Activated T-cell treated with anti-CD3 and anti-CD28 coated beads, Interleukin-2, amount 50 U/mL, for 4 hours (primary cell): ENCODE measurements around the gene TEX44. TPM values are rescaled to one million over a fixed set of nuclear protein-coding genes. Genes with fewer than 3 reads are reported as not detected.
A peak's percentile ranks its signal among the peaks of the same experiment; 100 is the strongest.
"Not testable (repeated sequence)": the region's sequence is repeated elsewhere in the genome, so short reads cannot be mapped to it uniquely, and the experiment has no call there.

Experiments used
- ATAC-seq, 2 donors: fragments of 200-7000 bp; cut with Tn5 transposase; one replicate each; pipeline ENCODE4 v1.10.0; 2021
- DNase-seq: peaks from one replicate; pipeline ENCODE4 v3.0.0-alpha.2; 2020
- H3K27me3 Mint-ChIP-seq: one replicate; pipeline ENCODE4 v1.8.0; 2021; ENCODE audit warnings: low read depth, mixed read lengths
- H3K36me3 Mint-ChIP-seq: one replicate; pipeline ENCODE4 v1.8.0; 2022; ENCODE audit warnings: mixed read lengths; ENCODE audit not compliant: insufficient read depth
- H3K4me1 Mint-ChIP-seq: one replicate; pipeline ENCODE4 v1.8.0; 2021; ENCODE audit warnings: low read depth, mixed read lengths
- H3K4me3 Mint-ChIP-seq: one replicate; pipeline ENCODE4 v1.8.0; 2021; ENCODE audit warnings: mild to moderate bottlenecking, moderate library complexity, mixed read lengths
- H3K9me3 Mint-ChIP-seq: one replicate; pipeline ENCODE4 v1.8.0; 2021; ENCODE audit warnings: mixed read lengths
- total RNA-seq, 3 donors: library from RNA; stranded (reverse); gene quantifications; one replicate each; pipeline ENCODE4 v1.2.1, GENCODE V29; 2021

TEX44 gene
- total RNA-seq, 3 donors from 2014 or later: not detected

GRCh38 chr2:231581328-231581727 lies 11.3 kb upstream of the TEX44 start:
- Mint-ChIP-seq H3K4me3 (no peak overlapping the region), H3K4me1 (no peaks in the 10 kb centered on the region), H3K27me3 (peaks cover 5% of the 10 kb centered on the region), H3K9me3 (peaks cover 5% of the 10 kb centered on the region), H3K36me3 (no peaks in the 10 kb centered on the region)
- DNase-seq (no peak), ATAC-seq (no peak)

DNA sequence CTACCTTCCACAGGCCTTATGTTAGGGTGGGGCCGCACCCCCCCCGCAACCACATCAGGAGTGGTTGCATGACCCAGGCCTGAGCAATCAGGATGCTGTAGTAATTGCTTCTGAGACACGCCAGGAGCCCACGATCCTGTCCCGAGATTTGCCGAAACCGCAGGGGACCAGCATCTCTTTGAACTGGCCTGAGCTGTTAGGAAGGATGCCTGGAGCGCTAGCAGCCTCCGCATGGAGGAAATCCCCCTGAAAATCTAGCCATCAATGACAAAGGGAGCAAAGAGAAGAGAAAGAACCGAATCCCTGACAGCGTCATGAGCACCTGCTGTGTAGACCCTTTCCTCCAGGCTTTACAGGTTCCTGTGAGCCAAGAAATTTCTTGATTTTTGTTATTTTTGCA lies 8.7 kb upstream of the TEX44 start:
- H3K4me1 Mint-ChIP-seq: no peaks in the 10 kb centered on the region
- ATAC-seq (no peak), DNase-seq (no peak)
- H3K36me3 Mint-ChIP-seq: no peaks in the 10 kb centered on the region
- H3K9me3 Mint-ChIP-seq: peaks cover 5% of the 10 kb centered on the region
- peaks cover 5% of the 10 kb centered on the region for H3K27me3 Mint-ChIP-seq
- no peak overlapping the region for H3K4me3 Mint-ChIP-seq

- H3K4me3 Mint-ChIP-seq, ATAC-seq, H3K9me3 Mint-ChIP-seq, H3K27me3 Mint-ChIP-seq, DNase-seq, H3K4me1 Mint-ChIP-seq, H3K36me3 Mint-ChIP-seq: not testable (repeated sequence)
Observed at GRCh38 chr2:231587744-231588143, 4.9 kb upstream of the TEX44 start.

GRCh38 chr2:231589656-231590055 lies 3.0 kb upstream of the TEX44 start:
- DNase-seq (no peak), ATAC-seq (no peak)
- Mint-ChIP-seq H3K4me1 (no peaks in the 10 kb centered on the region), H3K36me3 (no peaks in the 10 kb centered on the region), H3K9me3 (no peaks in the 10 kb centered on the region), H3K4me3 (no peak overlapping the region), H3K27me3 (no peaks in the 10 kb centered on the region)

DNA sequence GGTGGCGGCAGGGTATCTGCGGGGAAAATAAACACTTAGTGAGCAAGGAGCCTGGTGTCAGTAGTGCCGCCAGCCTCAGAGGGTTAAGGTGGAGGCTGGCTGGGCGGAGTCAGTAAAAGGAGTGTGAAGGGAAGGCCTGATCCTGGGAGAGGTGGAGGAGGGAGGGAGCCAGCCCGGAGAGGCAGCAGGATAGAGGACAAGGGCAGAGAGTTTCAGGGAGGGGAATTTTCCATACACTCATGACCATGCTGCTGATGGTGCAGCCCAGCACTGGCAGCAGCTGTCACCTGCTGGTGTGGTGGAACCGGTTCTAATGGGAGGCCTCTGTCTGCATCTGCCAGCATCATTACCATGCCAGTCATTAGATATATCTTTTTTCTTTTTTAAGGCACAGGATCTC lies 2.0 kb upstream of the TEX44 start:
- no peaks in the 10 kb centered on the region for H3K27me3 Mint-ChIP-seq
- ATAC-seq (no peak), DNase-seq (no peak)
- H3K4me3 Mint-ChIP-seq: no peak overlapping the region
- no peaks in the 10 kb centered on the region for H3K36me3 Mint-ChIP-seq
- no peaks in the 10 kb centered on the region for H3K4me1 Mint-ChIP-seq
- no peaks in the 10 kb centered on the region for H3K9me3 Mint-ChIP-seq

GRCh38 chr2:231593666-231594065 lies 1.0 kb downstream of the TEX44 start:
- no peak for DNase-seq
- Mint-ChIP-seq H3K36me3 (no peaks in the 10 kb centered on the region), H3K4me3 (no peak overlapping the region), H3K9me3 (no peaks in the 10 kb centered on the region), H3K4me1 (no peaks in the 10 kb centered on the region), H3K27me3 (no peaks in the 10 kb centered on the region)
- no peak for ATAC-seq

DNA sequence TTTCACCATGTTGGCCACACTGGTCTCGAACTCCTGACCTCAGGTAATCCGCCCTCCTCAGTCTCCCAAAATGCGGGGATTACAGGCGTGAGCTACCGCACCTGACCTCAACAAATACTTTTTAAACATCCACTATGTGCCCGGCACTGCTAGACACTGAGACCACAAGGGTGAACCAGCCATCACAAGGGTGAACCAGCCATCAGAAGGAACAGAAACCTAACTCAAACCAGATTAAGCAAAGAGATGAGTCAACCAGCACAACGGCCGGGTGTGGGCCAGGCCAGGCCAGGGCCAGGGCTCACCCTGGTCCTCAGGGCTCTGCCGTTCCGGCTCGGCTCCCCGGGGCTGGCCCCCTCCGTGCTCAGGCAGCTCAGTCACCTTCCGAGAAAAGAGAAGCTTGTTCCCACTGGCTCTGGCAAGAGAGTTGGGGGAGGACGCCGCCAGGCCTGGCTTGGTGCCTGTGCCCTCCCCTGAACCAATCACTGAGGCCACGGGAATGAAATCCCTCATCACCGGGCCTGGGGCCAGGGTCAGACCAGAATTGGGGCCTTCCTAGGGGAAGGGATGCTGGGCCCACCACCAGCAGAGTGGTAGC lies 4.4 kb downstream of the TEX44 start:
- Mint-ChIP-seq H3K4me1 (no peaks in the 10 kb centered on the region), H3K9me3 (no peaks in the 10 kb centered on the region), H3K36me3 (no peaks in the 10 kb centered on the region), H3K27me3 (no peaks in the 10 kb centered on the region), H3K4me3 (no peak overlapping the region)
- DNase-seq: no peak
- ATAC-seq: no peak

DNA sequence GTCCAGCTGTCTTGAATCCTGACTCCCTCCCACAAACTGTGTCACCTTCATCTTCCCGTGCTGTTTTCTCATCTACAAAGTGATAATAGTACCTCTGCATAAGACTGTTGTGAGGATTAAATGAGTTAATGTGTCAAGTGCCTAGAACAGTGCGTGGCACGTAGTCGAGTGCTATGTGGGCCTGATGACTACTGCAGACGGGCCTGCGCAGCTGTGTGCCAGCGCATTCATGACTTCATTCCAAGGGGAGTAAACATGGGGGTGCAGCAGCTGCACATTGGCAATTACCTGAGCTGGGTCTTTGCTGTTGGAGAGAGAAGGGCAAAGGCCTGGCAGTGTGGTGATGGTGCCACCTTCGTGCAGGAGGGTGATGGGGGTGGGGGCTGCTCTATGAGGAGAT lies 5.0 kb downstream of the TEX44 start:
- ATAC-seq (no peak), DNase-seq (no peak)
- H3K4me3 Mint-ChIP-seq: no peak overlapping the region
- no peaks in the 10 kb centered on the region for H3K4me1 Mint-ChIP-seq
- H3K27me3 Mint-ChIP-seq: no peaks in the 10 kb centered on the region
- H3K9me3 Mint-ChIP-seq: no peaks in the 10 kb centered on the region
- no peaks in the 10 kb centered on the region for H3K36me3 Mint-ChIP-seq

DNA sequence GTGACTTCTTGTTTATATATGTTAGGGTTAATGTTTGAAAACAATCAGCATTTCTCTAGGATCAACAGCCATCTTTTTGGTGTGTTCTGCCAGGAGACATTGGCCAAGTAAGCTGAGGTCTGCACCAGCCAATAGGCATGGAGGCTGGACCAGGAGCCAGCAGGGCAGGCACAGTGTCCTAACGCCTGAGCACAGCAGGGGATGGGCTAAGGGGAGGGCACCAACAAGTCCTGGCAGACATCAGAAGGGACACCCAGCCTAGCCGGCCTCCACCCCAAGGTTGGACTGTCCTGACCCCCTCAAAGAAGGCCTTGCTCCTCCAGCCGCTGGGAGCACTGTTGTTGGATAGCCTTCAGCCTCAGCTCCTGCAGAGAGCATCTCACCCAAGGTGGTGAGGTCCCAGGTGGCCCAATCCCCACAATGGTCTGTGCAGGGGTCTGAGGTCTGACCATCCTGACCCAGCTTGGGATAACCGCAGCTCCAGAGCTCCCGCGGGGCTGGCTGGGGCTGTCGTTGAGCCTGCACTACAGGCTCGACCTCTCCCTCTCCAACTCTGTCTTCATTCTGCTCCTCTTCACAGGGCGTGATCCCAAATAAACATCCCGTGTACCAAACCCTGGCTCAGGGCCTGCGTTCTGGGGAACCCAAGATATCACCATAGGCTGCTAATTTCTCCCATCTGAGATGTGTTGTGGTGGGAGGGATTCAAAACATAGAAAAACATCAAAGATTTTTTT lies 8.1 kb downstream of the TEX44 start:
- H3K27me3 Mint-ChIP-seq: no peaks in the 10 kb centered on the region
- H3K4me1 Mint-ChIP-seq: peaks cover 10% of the 10 kb centered on the region
- H3K36me3 Mint-ChIP-seq: no peaks in the 10 kb centered on the region
- no peaks in the 10 kb centered on the region for H3K9me3 Mint-ChIP-seq
- ATAC-seq: no peak
- H3K4me3 Mint-ChIP-seq: no peak overlapping the region
- DNase-seq: no peak

GRCh38 chr2:231601356-231602229 lies 8.9 kb downstream of the TEX44 start:
- DNase-seq (peak; percentile 74), ATAC-seq (peak; percentile 51 to 59)
- Mint-ChIP-seq H3K4me1 (peaks cover 10% of the 10 kb centered on the region), H3K9me3 (no peaks in the 10 kb centered on the region), H3K4me3 (no peak overlapping the region), H3K27me3 (no peaks in the 10 kb centered on the region), H3K36me3 (no peaks in the 10 kb centered on the region)

GRCh38 chr2:231602859-231603467 lies 10.3 kb downstream of the TEX44 start:
- DNase-seq: no peak
- no peaks in the 10 kb centered on the region for H3K36me3 Mint-ChIP-seq
- no peak for ATAC-seq

GRCh38 chr2:231604101-231604684 lies 11.5 kb downstream of the TEX44 start:
- no peak for ATAC-seq

More at GRCh38 chr2:231602859-231603467, 10.3 kb downstream of the TEX44 start:
- no peaks in the 10 kb centered on the region for H3K27me3 Mint-ChIP-seq
- H3K4me1 Mint-ChIP-seq: peaks cover 10% of the 10 kb centered on the region
- H3K9me3 Mint-ChIP-seq: no peaks in the 10 kb centered on the region
- no peak overlapping the region for H3K4me3 Mint-ChIP-seq

GRCh38 chr2:231604685-231605606 lies 12.3 kb downstream of the TEX44 start:
- Mint-ChIP-seq H3K36me3 (no peaks in the 10 kb centered on the region), H3K9me3 (no peaks in the 10 kb centered on the region), H3K27me3 (no peaks in the 10 kb centered on the region), H3K4me3 (peak overlapping the region; percentile 65), H3K4me1 (peaks cover 10% of the 10 kb centered on the region)
- peak; percentile 88 to 91 for ATAC-seq
- peak; percentile 92 for DNase-seq

More at GRCh38 chr2:231604101-231604684, 11.5 kb downstream of the TEX44 start:
- H3K4me3 Mint-ChIP-seq: peak overlapping the region; percentile 62
- H3K9me3 Mint-ChIP-seq: no peaks in the 10 kb centered on the region
- no peaks in the 10 kb centered on the region for H3K36me3 Mint-ChIP-seq
- no peak for DNase-seq
- no peaks in the 10 kb centered on the region for H3K27me3 Mint-ChIP-seq
- peaks cover 10% of the 10 kb centered on the region for H3K4me1 Mint-ChIP-seq
